ENCODE results near the gene PLA2G6.
"Not testable (repeated sequence)": the region's sequence is repeated elsewhere in the genome, so short reads cannot be mapped to it uniquely, and the experiment has no call there.

Gene PLA2G6

GRCh38 chr22:38190581-38190980 is 9.0 kb upstream of the PLA2G6 start:
- no peak for DNase-seq (ENCODE audit: low read depth in 2 of 2)

DNA sequence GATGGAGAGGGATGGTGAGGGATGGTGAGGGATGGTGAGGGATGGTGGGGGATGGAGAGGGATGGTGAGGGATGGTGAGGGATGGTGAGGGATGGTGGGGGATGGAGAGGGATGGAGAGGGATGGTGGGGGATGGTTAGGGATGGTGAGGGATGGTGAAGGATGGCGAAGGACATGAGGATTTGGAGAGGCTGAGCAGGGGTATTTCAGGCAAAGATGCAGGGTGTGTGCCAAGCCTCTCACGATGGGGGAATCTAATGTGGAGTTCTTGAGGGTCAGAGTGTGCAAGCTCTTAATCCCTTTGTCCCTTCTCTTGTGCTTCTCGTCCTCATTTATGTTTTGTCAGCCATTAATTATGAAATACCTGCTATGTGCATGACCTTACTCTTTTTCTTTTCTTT is 7.5 kb upstream of the PLA2G6 start:
- no peak for DNase-seq (ENCODE audit: low read depth in 2 of 2)

DNA sequence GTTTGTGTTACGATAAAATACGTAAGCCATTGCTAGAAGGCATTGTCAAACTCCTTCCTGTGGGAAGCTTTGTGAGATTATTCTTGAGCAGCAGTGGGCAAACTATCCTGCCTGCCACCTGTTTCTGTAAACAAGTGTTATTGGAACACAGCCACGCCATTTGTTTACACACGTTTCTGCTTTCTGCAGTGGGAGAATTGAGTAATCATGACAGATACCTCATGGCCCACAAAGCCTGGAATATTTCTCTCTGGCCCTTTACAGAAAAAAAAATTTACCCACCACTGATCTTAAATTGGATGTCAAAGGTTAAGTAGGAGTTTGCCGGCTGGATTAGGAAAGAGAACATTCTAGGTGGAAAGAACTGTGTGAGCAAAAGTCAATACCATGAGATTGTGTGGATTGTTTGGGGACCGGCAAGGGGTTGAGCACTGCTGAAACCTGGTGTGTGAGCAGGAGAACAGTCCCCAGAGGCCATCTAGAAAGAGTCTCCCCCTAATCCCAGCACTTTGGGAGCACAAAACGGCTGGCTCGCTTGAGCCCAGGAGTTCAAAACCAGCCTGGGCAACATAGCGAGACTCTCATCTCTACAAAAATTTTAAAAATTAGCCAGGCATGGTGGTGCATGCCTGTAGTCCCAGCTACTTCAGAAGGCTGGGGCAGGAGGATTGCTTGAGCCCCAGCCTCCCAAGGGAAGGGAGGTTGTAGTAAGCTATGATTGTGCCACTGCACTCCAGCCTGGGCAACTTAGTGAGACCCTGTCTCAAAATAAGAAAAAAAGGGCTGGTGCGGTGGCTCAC is 6.0 kb upstream of the PLA2G6 start:
- DNase-seq (ENCODE audit: low read depth in 2 of 2): no peak

GRCh38 chr22:38186429-38186828 is 4.8 kb upstream of the PLA2G6 start:
- no peak for DNase-seq (ENCODE audit: low read depth in 2 of 2)

GRCh38 chr22:38184788-38185187 is 3.2 kb upstream of the PLA2G6 start:
- DNase-seq (ENCODE audit: low read depth in 2 of 2): no peak

DNA sequence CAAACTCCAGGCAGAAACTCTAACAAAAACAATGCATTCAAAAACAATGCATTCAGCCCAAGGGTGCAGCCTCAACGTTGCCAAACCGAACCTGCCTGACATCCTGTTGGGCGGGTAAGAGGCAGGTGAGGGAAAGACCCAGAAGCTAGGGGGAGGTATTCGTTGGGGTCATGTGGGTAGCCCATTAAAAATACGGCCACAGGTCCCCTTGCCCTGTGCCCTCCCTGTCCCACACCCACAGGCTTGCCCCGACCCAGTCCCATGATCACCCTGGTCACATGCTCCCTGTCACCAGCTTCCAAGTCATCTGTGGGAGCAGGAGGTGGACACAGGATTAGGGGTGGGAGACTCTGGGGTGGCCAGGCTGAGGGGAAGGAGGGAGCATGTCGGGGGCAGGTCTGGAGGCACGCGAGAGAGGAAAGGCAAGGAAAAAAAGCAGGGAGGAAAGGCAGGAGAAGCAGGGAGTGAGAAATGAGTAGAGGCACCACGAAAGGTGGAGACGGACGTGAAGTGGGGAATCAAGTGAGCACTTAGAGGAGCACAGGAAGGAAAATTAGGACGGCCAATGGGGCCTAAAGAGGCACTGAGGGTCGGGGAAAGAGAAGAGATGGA is 683 bp downstream of the PLA2G6 start:
- no peak for DNase-seq (ENCODE audit: low read depth in 2 of 2)

DNA sequence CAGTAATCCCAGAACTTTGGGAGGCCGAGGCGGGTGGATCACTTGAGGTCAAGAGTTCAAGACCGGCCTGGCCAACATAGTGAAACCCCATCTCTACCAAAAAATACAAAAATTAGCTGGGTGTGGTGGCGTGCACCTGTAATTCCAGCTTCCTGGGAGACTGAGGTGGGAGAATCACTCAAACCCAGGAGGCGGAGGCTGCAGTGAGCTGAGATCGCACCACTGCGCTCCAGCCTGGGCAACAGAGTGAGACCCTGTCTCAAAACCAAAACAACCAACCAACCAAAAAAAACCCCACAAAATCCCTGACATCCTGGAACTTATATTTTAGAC is 3.1 kb downstream of the PLA2G6 start:
- DNase-seq (ENCODE audit: low read depth in 2 of 2): not testable (repeated sequence)

DNA sequence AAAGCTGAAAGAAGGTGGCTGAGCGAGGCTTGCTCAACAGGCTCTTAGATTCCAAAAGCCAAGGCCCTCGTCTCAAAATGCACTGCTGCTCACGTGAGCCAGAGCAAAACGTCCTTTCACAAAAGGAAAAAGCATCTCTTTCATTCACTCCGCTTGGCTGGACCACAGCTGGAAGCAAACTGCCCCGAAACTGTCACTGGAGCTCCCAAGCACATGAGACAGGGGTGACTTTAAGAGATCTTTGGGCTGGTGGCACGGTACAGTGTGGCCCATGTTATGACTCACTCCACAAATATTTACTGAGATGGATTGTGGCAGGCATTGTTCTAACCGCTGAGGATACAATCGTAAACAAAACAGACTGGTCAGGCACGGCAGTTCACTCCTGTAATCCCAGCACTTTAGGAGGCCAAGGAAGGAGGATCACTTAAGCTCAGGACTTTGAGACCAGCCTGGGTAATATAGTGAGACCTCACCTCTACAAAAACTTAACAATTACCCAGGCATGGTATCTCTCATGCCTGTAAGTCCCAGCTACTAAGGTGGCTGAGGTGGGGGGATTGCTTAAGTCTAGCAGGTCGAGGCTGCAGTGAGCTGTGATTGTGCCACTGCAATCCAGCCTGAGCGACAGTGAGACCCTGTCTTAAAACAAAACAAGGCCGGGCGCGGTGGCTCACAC is 3.6 kb downstream of the PLA2G6 start:
- DNase-seq (ENCODE audit: low read depth in 2 of 2): no peak

GRCh38 chr22:38177571-38177925 is 4.1 kb downstream of the PLA2G6 start:
- not testable (repeated sequence) for DNase-seq (ENCODE audit: low read depth in 2 of 2)

- no peak for DNase-seq (ENCODE audit: low read depth in 2 of 2)
Measured at GRCh38 chr22:38177044-38177443, 4.6 kb downstream of the PLA2G6 start.

GRCh38 chr22:38176170-38176741 is 5.4 kb downstream of the PLA2G6 start:
- peak in 1 of 2 donors; percentile 35 for DNase-seq (ENCODE audit: low read depth in 2 of 2)

- no peak for DNase-seq (ENCODE audit: low read depth in 2 of 2)
Measured at GRCh38 chr22:38175206-38176118, 6.2 kb downstream of the PLA2G6 start.

DNA sequence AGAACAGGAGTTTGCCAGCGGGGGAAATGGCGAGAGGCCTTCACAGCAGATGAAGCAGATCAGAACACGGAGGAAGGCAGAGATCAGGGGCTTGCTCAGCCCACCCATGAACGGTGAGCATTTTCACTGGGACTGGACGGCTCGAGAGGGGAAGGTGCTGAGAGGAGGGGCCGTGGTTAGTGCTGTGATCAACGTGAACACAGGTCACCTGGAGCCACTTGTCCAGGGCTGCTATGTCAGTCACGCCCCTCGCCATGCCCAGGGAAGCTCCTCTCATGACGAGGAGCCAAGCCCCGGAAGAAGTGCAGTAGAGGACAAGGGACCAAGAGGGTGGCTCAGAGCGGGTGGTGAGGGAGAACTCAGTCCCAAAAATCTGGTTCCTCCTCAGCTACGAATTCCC is 7.0 kb downstream of the PLA2G6 start:
- no peak for DNase-seq (ENCODE audit: low read depth in 2 of 2)

DNA sequence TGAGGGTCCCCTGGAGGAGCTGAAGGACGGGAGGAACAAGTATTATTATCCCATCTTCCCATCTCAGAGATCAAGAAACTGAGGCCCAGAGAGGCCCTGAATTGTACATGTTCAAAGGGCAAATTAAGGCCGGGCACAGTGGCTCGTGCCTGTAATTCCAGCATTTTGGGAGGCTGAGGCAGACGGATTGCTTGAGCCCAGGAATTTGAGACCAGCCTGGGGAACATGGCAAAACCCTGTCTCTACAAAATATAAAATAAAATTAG is 8.1 kb downstream of the PLA2G6 start:
- no peak for DNase-seq (ENCODE audit: low read depth in 2 of 2)

DNA sequence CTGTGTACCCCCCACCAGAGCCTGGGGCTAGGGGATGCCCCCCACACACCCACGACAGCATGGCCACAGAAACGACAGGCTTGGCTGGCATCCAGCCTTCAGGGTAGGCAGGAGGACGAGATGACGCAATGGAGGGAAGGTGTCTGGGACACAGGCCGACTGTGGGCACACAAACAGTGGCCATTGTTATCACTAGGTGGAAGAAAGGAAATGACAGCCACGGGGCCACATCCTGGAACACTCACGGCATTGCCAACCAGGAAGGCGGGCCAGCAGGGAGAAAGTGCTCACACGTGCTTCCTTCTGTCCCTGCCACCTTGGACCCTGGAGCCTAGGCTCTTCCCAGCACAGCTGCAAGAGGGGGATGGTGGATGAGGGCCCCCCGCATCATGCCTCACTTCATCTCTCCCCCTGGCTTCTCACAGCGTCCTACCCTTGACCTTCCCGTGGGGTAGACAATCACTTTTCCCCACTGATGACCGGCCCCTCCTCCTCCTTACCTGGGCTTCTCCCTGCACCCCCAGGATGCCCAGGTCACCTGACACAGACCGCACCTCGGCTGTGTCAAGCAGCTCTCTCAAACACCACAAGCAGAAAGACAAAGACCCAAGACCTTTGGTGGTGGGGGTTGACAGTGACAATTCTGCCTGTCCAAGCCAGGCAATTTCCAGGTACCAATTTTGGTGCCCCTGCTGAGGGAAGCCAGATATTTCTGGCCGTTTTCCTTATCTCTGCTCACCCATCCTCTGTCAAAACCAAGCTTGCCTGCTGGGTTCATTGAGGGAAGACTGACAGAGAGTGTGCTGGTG is 8.6 kb downstream of the PLA2G6 start:
- DNase-seq (ENCODE audit: low read depth in 2 of 2): peak; percentile 21 to 50

DNA sequence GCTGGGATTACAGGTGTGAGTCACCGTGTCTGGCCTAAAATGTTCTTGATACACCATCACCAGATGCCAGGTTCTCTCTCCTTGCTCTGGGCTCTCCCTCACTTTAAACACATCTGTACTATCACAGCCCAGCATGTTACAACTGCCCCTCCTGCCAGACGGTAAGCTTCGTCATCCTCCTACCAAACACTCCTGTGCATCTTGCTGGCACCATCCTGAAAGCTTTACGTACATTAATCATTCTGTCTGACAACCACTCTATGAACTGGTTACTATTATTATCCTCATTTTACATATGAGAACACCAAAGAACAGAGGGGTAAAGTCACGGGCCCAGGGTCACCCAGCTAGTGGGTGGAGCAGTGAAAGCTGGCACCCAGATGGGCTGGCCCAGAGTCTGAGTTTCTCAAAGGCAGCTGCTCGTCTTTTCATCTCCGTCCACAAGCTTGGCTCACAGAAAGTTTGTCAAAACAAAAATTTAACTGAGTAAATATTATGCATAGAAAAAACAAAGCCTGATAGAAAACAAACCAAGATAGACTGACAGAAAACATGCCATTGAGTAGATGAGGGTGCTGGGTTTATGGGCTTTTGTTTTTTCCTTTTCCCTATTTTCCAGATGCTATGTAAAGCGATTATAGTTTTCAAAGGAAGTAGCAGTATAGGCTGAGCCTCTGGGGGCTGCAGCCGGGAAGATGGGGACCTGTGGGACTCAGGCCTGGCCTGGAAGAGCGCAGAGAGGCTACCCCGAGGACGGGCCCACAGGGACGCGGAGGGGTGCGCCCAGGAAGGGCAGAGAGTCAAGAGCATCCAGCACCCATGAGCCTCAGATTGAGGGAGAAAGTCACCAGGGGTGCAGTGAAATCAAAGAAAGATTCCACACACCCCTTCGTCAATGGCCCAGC is 9.5 kb downstream of the PLA2G6 start:
- no peak for DNase-seq (ENCODE audit: low read depth in 2 of 2)

DNA sequence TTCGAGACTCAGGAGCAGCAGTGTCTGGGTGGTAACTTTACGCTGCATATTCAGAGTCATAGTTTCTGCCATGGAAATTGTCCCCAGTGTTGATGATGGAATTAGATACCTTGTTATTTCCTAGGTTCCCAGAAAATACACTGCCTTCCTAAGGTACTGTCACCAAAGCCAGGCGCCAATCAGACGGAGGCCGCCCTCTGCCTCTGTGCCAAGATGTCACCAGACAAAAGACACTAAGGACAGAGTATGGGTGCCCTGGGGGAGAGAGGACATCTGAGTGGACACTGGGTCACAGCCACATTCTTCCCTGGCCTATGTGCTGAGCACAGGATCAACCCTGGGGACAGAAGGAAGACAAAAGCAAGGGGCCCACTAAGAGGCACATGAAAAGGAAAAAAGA is 11.2 kb downstream of the PLA2G6 start:
- no peak for DNase-seq (ENCODE audit: low read depth in 2 of 2)

DNA sequence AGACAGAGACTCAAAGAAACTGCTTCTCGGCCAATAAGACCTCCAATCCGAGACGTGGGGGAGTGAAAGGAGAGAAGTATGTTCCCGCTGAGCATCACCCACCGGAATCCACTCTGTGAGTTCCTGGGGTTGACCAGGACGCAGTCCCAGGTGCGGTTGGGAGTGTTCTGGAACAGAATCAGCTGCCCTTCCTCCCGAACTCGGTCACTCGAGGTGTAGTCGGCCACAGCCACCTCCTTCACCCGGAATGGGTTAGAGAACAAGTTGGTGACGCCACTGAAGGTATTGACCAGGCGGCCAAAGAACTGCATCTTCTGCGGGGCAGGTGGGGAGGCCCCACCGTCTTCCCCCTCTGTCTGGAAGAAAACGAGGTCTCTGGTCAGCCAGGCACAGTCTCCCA is 12.5 kb downstream of the PLA2G6 start:
- no peak for DNase-seq (ENCODE audit: low read depth in 2 of 2)

DNA sequence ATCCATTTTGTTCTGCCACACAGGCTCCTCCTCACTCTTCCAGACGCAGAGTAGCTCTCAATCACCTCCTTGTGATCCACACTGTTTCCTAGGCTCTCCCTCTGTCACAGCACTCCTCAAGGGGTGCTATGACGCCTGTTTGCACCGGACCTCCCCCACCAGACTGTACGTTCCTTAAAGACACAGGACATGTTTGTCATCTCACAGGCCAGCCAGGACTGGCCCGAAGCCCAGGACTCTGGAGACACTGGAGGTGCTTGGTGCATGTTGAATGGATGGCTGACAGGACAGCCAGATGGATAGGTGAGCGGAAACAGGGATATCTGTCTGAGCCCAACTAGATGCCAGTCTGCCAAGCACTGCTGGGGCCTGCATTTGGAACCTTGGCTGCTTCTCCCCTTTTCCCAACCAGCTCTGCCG is 13.6 kb downstream of the PLA2G6 start:
- no peak for DNase-seq (ENCODE audit: low read depth in 2 of 2)

DNA sequence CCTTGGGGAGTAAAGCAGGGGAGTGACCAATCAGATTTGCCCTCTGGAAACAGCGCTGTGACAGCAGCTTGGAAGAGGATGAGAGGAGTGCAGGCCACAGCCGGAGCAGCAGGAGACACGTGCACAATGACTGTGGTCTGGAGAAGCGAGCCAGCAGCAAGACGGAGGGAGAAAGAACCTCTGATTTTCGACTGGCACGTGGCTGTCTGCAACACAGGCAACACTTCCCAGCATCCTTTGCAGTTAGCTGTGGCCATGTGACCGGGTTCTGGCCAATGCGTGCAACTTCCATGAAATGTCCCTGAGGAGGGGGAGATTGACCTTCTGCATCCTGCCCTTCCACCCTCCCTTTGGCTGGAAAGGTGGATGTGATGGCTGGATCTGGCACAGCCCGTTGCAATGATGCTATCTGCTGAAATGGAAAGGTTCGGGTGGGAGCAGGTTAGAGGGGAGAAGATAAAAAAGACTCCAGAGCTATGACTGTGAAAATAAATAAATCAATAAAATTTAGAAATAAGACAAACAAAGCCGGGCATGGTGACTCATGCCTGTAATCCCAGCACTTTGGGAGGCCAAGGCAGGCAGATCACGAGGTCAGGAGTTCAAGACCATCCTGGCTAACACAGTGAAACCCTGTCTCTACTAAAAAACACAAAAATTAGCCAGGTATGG is 15.6 kb downstream of the PLA2G6 start:
- no peak for DNase-seq (ENCODE audit: low read depth in 2 of 2)
